IMR-90 (cell line): ENCODE measurements around the gene RPS8. TPM values are rescaled to one million over a fixed set of nuclear protein-coding genes. Genes with fewer than 3 reads are reported as not detected.

Source experiments
- ATAC-seq: fragments of 200-7000 bp; cut with Tn5 transposase; 2 replicates; pipeline ENCODE4 v1.9.1; 2020; ENCODE audit warnings: low read depth, mild to moderate bottlenecking, moderate library complexity
- BruUV-seq: library from RNA; stranded (reverse); fragments of 400-500 nt; replicated peaks from 2 replicates; lab custom pipeline; 2021; lab: Mats Ljungman, UMichigan
- CTCF ChIA-PET: fragments of 300-600 bp; formaldehyde crosslinking; extraction: SDS; loops from one replicate; lab custom pipeline; 2021; ENCODE audit warnings: antibody characterized with exemption; lab: Yijun Ruan, JAX
- POLR2A ChIA-PET: fragments of 300-600 bp; sonication (Branson Sonifier 250); formaldehyde crosslinking; loops from one replicate; lab custom pipeline; 2022; ENCODE audit warnings: antibody characterized with exemption; ENCODE audit not compliant: unreplicated experiment; lab: Charles Lee
- DNase-seq: peaks from one replicate; pipeline ENCODE4 v3.0.0; 2013
- H2AFZ ChIP-seq: replicated peaks from 2 replicates; pipeline ENCODE3; 2013; ENCODE audit warnings: low read length, mild to moderate bottlenecking; ENCODE audit not compliant: poor library complexity
- H2AK5ac ChIP-seq: 2 replicates; pipeline ENCODE4 v1.6.1; 2013; ENCODE audit warnings: low read depth, low read length, inconsistent platforms
- H2AK9ac ChIP-seq: replicated peaks from 2 replicates; pipeline ENCODE3; 2013; ENCODE audit warnings: mild to moderate bottlenecking, low read depth, low read length, moderate library complexity; ENCODE audit not compliant: poor library complexity
- H2BK120ac ChIP-seq: 2 replicates; pipeline ENCODE4 v1.6.1; 2013; ENCODE audit warnings: low read depth, low read length, inconsistent platforms
- H2BK15ac ChIP-seq: 3 replicates; pipeline ENCODE4 v1.6.1; 2013; ENCODE audit warnings: low read depth, low read length, inconsistent platforms
- H2BK20ac ChIP-seq: 2 replicates; pipeline ENCODE4 v1.6.1; 2013; ENCODE audit warnings: low read depth, mild to moderate bottlenecking, inconsistent platforms, low read length, moderate library complexity
- H2BK5ac ChIP-seq: 2 replicates; pipeline ENCODE4 v1.6.1; 2013; ENCODE audit warnings: mild to moderate bottlenecking, low read depth, low read length, inconsistent platforms; ENCODE audit not compliant: poor library complexity, severe bottlenecking
- H3K14ac ChIP-seq: replicated peaks from 2 replicates; pipeline ENCODE4 v1.6.1; 2013; ENCODE audit warnings: low read depth, low read length, inconsistent platforms
- H3K18ac ChIP-seq: 2 replicates; pipeline ENCODE4 v1.6.1; 2013; ENCODE audit warnings: low read depth, low read length, control low read depth
- H3K23ac ChIP-seq: 2 replicates; pipeline ENCODE4 v1.6.1; 2013; ENCODE audit warnings: low read depth, low read length, inconsistent platforms
- H3K27ac ChIP-seq: 2 replicates; pipeline ENCODE4 v1.5.1; 2013; ENCODE audit warnings: mild to moderate bottlenecking, control low read depth, low read length; ENCODE audit not compliant: insufficient read depth
- H3K27me3 ChIP-seq: 2 replicates; pipeline ENCODE4 v1.6.1; 2013; ENCODE audit warnings: low read length; ENCODE audit not compliant: control insufficient read depth, insufficient read depth
- H3K36me3 ChIP-seq: 2 replicates; pipeline ENCODE4 v1.6.1; 2013; ENCODE audit warnings: low read length, mixed read lengths; ENCODE audit not compliant: control insufficient read depth, insufficient read depth
- H3K4ac ChIP-seq: 2 replicates; pipeline ENCODE4 v1.6.1; 2013; ENCODE audit warnings: low read depth, low read length, inconsistent platforms
- H3K4me1 ChIP-seq: 2 replicates; pipeline ENCODE4 v1.6.1; 2013; ENCODE audit warnings: low read length, mixed read lengths; ENCODE audit not compliant: control insufficient read depth, insufficient read depth
- H3K4me2 ChIP-seq: 2 replicates; pipeline ENCODE4 v1.6.1; 2013; ENCODE audit warnings: low read depth, mild to moderate bottlenecking, control low read depth, low read length, moderate library complexity
- H3K4me3 ChIP-seq: 2 replicates; pipeline ENCODE4 v1.5.1; 2013; ENCODE audit warnings: low read depth, mild to moderate bottlenecking, control low read depth, low read length, moderate library complexity; ENCODE audit not compliant: insufficient read depth
- H3K56ac ChIP-seq: 2 replicates; pipeline ENCODE4 v1.6.1; 2013; ENCODE audit warnings: low read length, inconsistent platforms; ENCODE audit not compliant: insufficient read depth; ENCODE audit errors: extremely low read depth
- H3K79me1 ChIP-seq, 2 experiments: 2 replicates each; pipeline ENCODE4 v1.6.1; 2013; ENCODE audit warnings: low read length in 2 of 2, inconsistent platforms in 1 of 2, low read depth in 1 of 2
- H3K9ac ChIP-seq: 2 replicates; pipeline ENCODE4 v1.6.1; 2013; ENCODE audit warnings: low read depth, low read length, control low read depth
- H3K9me1 ChIP-seq: 2 replicates; pipeline ENCODE4 v1.6.1; 2013; ENCODE audit warnings: low read length, inconsistent platforms; ENCODE audit not compliant: insufficient read depth
- H3K9me3 ChIP-seq: 2 replicates; pipeline ENCODE4 v1.6.1; 2013; ENCODE audit warnings: low read length; ENCODE audit not compliant: control insufficient read depth, insufficient read depth
- H4K20me1 ChIP-seq: 2 replicates; pipeline ENCODE4 v1.6.1; 2013; ENCODE audit warnings: low read length, inconsistent platforms; ENCODE audit not compliant: insufficient read depth
- H4K5ac ChIP-seq: 2 replicates; pipeline ENCODE4 v1.6.1; 2013; ENCODE audit warnings: mild to moderate bottlenecking, low read depth, low read length, control low read depth
- H4K8ac ChIP-seq, 2 experiments: 2 replicates each; pipeline ENCODE4 v1.6.1; 2013; ENCODE audit warnings: low read depth in 2 of 2, low read length in 2 of 2, control low read depth in 1 of 2, inconsistent platforms in 1 of 2
- H4K91ac ChIP-seq: 2 replicates; pipeline ENCODE4 v1.6.1; 2013; ENCODE audit warnings: low read depth, low read length, inconsistent platforms; ENCODE audit not compliant: insufficient read depth
- BHLHE40 ChIP-seq: fragments of 150-350 bp; IDR thresholded peaks from 2 replicates; pipeline ENCODE4 v1.6.1; 2016; ENCODE audit warnings: mild to moderate bottlenecking, low read depth, low read length
- CEBPB ChIP-seq: IDR thresholded peaks from 2 replicates; pipeline ENCODE4 v1.6.1; 2012; ENCODE audit warnings: low read depth, low read length, improper control_type of control experiment
- CHD1 ChIP-seq: IDR thresholded peaks from 2 replicates; pipeline ENCODE4 v1.6.1; 2012; ENCODE audit warnings: low read depth, low read length, improper control_type of control experiment
- CTCF ChIP-seq: conservative IDR thresholded peaks from 2 replicates; pipeline ENCODE4 v1.5.1; 2012; ENCODE audit warnings: mild to moderate bottlenecking, low read depth, low read length, improper control_type of control experiment
- ELK1 ChIP-seq: fragments of 150-350 bp; IDR thresholded peaks from 2 replicates; pipeline ENCODE4 v1.6.1; 2016; ENCODE audit warnings: low read depth, mild to moderate bottlenecking, low read length, moderate library complexity, borderline replicate concordance
- FOS ChIP-seq: fragments of 150-350 bp; IDR thresholded peaks from 2 replicates; pipeline ENCODE4 v1.6.1; 2016; ENCODE audit warnings: low read depth, low read length
- MXI1 ChIP-seq: IDR thresholded peaks from 2 replicates; pipeline ENCODE4 v1.6.1; 2012; ENCODE audit warnings: low read depth, mild to moderate bottlenecking, low read length, moderate library complexity, borderline replicate concordance
- POLR2A ChIP-seq: IDR thresholded peaks from 2 replicates; pipeline ENCODE4 v1.6.1; 2012; ENCODE audit warnings: mild to moderate bottlenecking, low read depth, low read length
- RAD21 ChIP-seq: IDR thresholded peaks from 2 replicates; pipeline ENCODE4 v1.6.1; 2012; ENCODE audit warnings: low read length, improper control_type of control experiment
- RCOR1 ChIP-seq: IDR thresholded peaks from 2 replicates; pipeline ENCODE4 v1.6.1; 2012; ENCODE audit warnings: mild to moderate bottlenecking, low read length, improper control_type of control experiment; ENCODE audit not compliant: insufficient replicate concordance
- RFX5 ChIP-seq: IDR thresholded peaks from 2 replicates; pipeline ENCODE4 v1.8.0; 2012; ENCODE audit warnings: low read depth, mild to moderate bottlenecking, low read length, moderate library complexity
- SMC3 ChIP-seq: fragments of 150-350 bp; IDR thresholded peaks from 2 replicates; pipeline ENCODE4 v1.6.1; 2016; ENCODE audit warnings: low read depth, mild to moderate bottlenecking, antibody characterized with exemption, low read length, moderate library complexity
- USF2 ChIP-seq: fragments of 150-350 bp; IDR thresholded peaks from 2 replicates; pipeline ENCODE4 v1.6.1; 2017; ENCODE audit warnings: mild to moderate bottlenecking, antibody characterized with exemption, low read length, low read depth
- WGBS, 2 experiments: methylation state at CpG; one replicate each; pipeline versions ENCODE4 v1.1.5 to v1.1.7; 2013; ENCODE audit warnings: missing lambda C conversion rate in 2 of 2; ENCODE audit not compliant: insufficient read length in 1 of 2; ENCODE audit errors: extremely low coverage in 2 of 2; 5-methylcytosine and 5-hydroxymethylcytosine counted together
- dilution Hi-C: fragments of 300-500 bp; cut with HindIII; formaldehyde crosslinking; loops from one replicate; pipeline ENCODE4 v1.14.3; 2018; ENCODE audit warnings: low sequenced_read_pairs; ENCODE audit not compliant: unreplicated experiment
- in situ Hi-C: fragments of 300-500 bp; cut with MboI; formaldehyde crosslinking; loops from 3 replicates; pipeline ENCODE4 v1.14.3; 2019; ENCODE audit warnings: low sequenced_read_pairs, inconsistent platforms, mixed read lengths
- intact Hi-C: fragments of 100-400 bp; cut with micrococcal nuclease; formaldehyde crosslinking; loops from 2 replicates; pipeline ENCODE4 v1.10.0; 2022
- polyA plus RNA-seq, 3 experiments: library from polyadenylated mRNA; depleted of rRNA; stranded (reverse); fragments of >200 nt; gene quantifications; 2 replicates each; pipeline ENCODE4 v1.2.3, GENCODE V29; 2012; ENCODE audit warnings: low replicate concordance in 1 of 3
- total RNA-seq: library from RNA; depleted of rRNA; stranded (reverse); fragments of >200 nt; gene quantifications from 2 replicates; pipeline ENCODE4 v1.2.3, GENCODE V29; 2012

The RPS8 gene
- total and polyA plus RNA-seq, 2 of the 4 experiments (the other 2 are of a cell fraction): 2,171 to 2,255 TPM

- H3K23ac ChIP-seq: peak within 1 kb of the TSS; percentile 98
- H3K56ac ChIP-seq: peak within 1 kb of the TSS; percentile 77
- peak within 1 kb of the TSS; percentile 38 for H2AK5ac ChIP-seq
- H2BK20ac ChIP-seq: peak within 1 kb of the TSS; percentile 53
- DNase-seq (peak; percentile 98), ATAC-seq (peak; percentile 92)
- peak within 1 kb of the TSS; percentile 93 for H3K9ac ChIP-seq
- BruUV-seq: no TSS peak
- peak within 1 kb of the TSS; percentile 67 to 91; a peak in 3 of 4 replicates for H4K8ac ChIP-seq
- H2AK9ac ChIP-seq: peak within 1 kb of the TSS; percentile 99
- H3K4me2 ChIP-seq: peak within 1 kb of the TSS; percentile 97
- H4K20me1 ChIP-seq: peaks cover 20% of the 10 kb centered on the region
- peaks cover 14 to 32% of the 10 kb centered on the region in 2 experiments; a peak in 3 of 4 replicates for H3K79me1 ChIP-seq
- H2AFZ ChIP-seq: peak within 1 kb of the TSS; percentile 96
- H3K36me3 ChIP-seq: peaks cover 23% of the 10 kb centered on the region
- intact Hi-C loops: loop anchor here (2.0 to 10.0 kb wide), 2 partner anchors 19 to 505 kb away; no protein-coding TSS in a partner anchor
- H3K9me3 ChIP-seq: no peaks in the 10 kb centered on the region
- in situ Hi-C loops: no loop called here
- dilution Hi-C loops: no loop called here
- peaks cover 11% of the 10 kb centered on the region for H3K4me1 ChIP-seq
- H3K18ac ChIP-seq: peak within 1 kb of the TSS; percentile 50
- ChIA-PET POLR2A (interaction anchor here (0.5 to 1.3 kb wide), 7 partner anchors 9 to 503 kb away, joined by 3 to 17 read pairs (median 5); partner anchors contain the start of genes BTBD19 and RPS8), CTCF (interaction anchor here (0.7 to 2.2 kb wide), 8 partner anchors 9 to 211 kb away, joined by 3 to 9 read pairs (median 4); partner anchors contain the start of genes BTBD19 and HECTD3)
- peak within 1 kb of the TSS; percentile 35; the same call in 1 of the 3 replicates for H2BK15ac ChIP-seq
- peak within 1 kb of the TSS; percentile 91 for H4K91ac ChIP-seq
- H3K27ac ChIP-seq: peak within 1 kb of the TSS; percentile 83
- peak within 1 kb of the TSS; percentile 74 for H3K4me3 ChIP-seq
- WGBS, 2 experiments: 0% methylated on average over 44 of the region's 79 CpGs; no CpG with 5 or more reads in 1 of the 2 experiments
- peak within 1 kb of the TSS; percentile 91 for H2BK120ac ChIP-seq
- H3K4ac ChIP-seq: peak within 1 kb of the TSS; percentile 88
- peak within 1 kb of the TSS; percentile 82 for H3K14ac ChIP-seq
- peaks cover 6% of the 10 kb centered on the region for H3K9me1 ChIP-seq
- no peaks in the 10 kb centered on the region for H3K27me3 ChIP-seq
- peak within 1 kb of the TSS; percentile 86 for H2BK5ac ChIP-seq
- H4K5ac ChIP-seq: peak within 1 kb of the TSS; percentile 40; the same call in 1 of the 2 replicates
- TF ChIP-seq RFX5 (no peak), POLR2A (peak; percentile 99), MXI1 (peak; percentile 97), RAD21 (peak; percentile 84), RCOR1 (no peak), USF2 (no peak), CEBPB (peak; percentile 68), ELK1 (no peak), FOS (0 out of 2 replicates have a peak, but pooled peaks have one; percentile 33), BHLHE40 (no peak; the same call in 1 of the 2 replicates), CHD1 (no peak), SMC3 (peak; percentile 66), CTCF (peak; percentile 96)
Observed at GRCh38 chr1:44799770-44800584, 24.6 kb downstream of the RPS8 start, which contains the start of gene PLK3. TSS of gene PLK3 (plus strand) at chr1:44800377. CDS start at chr1:44800464, 87 bp downstream.
